SK-N-MC (cell line): Measurements from ENCODE around the gene RGS6.

ENCODE experiments used
- DNase-seq: peaks from one replicate; pipeline ENCODE4 v3.0.0-alpha.2; 2011; ENCODE audit warnings: low read depth, low spot score
- H3K27ac ChIP-seq: fragments of 200-600 bp; sonication (generic); 2 replicates; pipeline ENCODE4 v1.5.1; 2016; ENCODE audit warnings: mixed run types
- H3K36me3 ChIP-seq: fragments of 200-600 bp; sonication (generic); 2 replicates; pipeline ENCODE4 v1.6.1; 2017; ENCODE audit warnings: antibody characterized with exemption, low read length, mixed read lengths; ENCODE audit not compliant: insufficient read depth
- H3K4me3 ChIP-seq: fragments of 200-600 bp; sonication (generic); 2 replicates; pipeline ENCODE4 v1.5.1; 2016
- H3K9ac ChIP-seq: fragments of 200-600 bp; sonication (generic); 2 replicates; pipeline ENCODE4 v1.8.0; 2017; ENCODE audit warnings: mixed run types, mixed read lengths; ENCODE audit not compliant: insufficient read length
- H3K9me3 ChIP-seq: fragments of 200-600 bp; sonication (generic); 2 replicates; pipeline ENCODE4 v1.6.1; 2017; ENCODE audit warnings: low read depth, mild to moderate bottlenecking, antibody characterized with exemption, low read length, moderate library complexity, mixed read lengths
- EZH2 ChIP-seq: fragments of 200-600 bp; sonication (generic); IDR thresholded peaks from one replicate; pipeline ENCODE4 v1.6.1; 2017; ENCODE audit warnings: antibody characterized with exemption
- FOXP2 ChIP-seq: optimal IDR thresholded peaks from 2 replicates; pipeline ENCODE3; 2011; ENCODE audit warnings: mild to moderate bottlenecking, moderate library complexity; ENCODE audit not compliant: insufficient read depth; ENCODE audit errors: extremely low read length, control extremely low read depth
- POLR2AphosphoS5 ChIP-seq: IDR thresholded peaks from 2 replicates; pipeline ENCODE4 v1.6.1; 2012; ENCODE audit warnings: mild to moderate bottlenecking, low read depth, low read length, borderline replicate concordance

The RGS6 gene

GRCh38 chr14:72528863-72529175, 596.6 kb downstream of the RGS6 start:
- no peak for DNase-seq
- Histone ChIP-seq H3K36me3 (no peaks in the 10 kb centered on the region), H3K9me3 (no peaks in the 10 kb centered on the region), H3K9ac (no peak overlapping the region), H3K27ac (no peak overlapping the region), H3K4me3 (no peak overlapping the region)
- TF ChIP-seq EZH2, result no peak
- no peak for TF ChIP-seq POLR2AphosphoS5
- TF ChIP-seq FOXP2, result no peak

GRCh38 chr14:72532686-72533454, 600.6 kb downstream of the RGS6 start:
- no peak overlapping the region for H3K27ac ChIP-seq
- H3K4me3 ChIP-seq, result no peak overlapping the region
- H3K9me3 ChIP-seq, result no peaks in the 10 kb centered on the region
- TF ChIP-seq POLR2AphosphoS5, result no peak
- no peak for TF ChIP-seq FOXP2
- no peak for TF ChIP-seq EZH2
- no peak overlapping the region for H3K9ac ChIP-seq
- no peak for DNase-seq
- no peaks in the 10 kb centered on the region for H3K36me3 ChIP-seq

DNA sequence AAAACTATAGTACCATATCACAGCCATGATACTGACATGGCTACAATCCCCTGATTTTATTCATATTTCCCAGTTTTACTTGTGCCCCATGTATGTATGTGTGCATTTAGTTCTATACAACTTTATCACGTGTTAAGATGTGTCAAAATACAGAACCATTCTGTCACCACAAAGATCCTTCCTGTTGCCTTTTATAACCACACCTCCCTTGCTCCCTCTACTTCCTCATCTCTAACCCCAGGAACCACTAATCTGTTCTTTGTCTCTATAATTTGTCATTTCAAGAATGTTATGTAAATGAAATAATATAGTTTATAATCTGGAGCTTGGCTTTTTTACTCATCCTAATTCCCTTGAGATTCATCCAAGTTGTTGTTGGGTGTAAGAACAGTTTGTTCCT, 603.3 kb downstream of the RGS6 start:
- TF ChIP-seq FOXP2 (no peak), POLR2AphosphoS5 (no peak), EZH2 (no peak)
- DNase-seq, result no peak
- no peaks in the 10 kb centered on the region for H3K36me3 ChIP-seq
- H3K9ac ChIP-seq, result no peak overlapping the region
- no peak overlapping the region for H3K4me3 ChIP-seq
- H3K27ac ChIP-seq, result no peak overlapping the region
- H3K9me3 ChIP-seq, result no peaks in the 10 kb centered on the region

DNA sequence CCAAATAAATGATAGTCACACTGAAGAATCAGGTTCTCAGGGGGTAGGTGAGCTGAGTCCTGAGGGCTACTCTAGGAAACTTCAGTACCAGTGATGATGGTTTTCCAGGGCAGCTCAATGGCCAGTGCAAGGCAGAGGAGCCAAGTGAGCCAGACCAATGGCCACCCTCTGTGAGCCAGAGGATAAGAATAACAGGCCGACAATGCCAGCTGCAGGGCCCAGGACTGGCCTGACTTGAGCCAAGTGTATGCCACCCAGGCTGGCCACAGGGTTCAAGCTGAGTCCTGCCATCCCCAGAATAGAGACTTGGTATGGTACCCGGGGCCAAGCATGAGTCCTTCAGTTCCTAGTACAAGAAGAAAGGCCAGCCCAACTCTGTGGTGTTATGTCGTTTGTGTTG, 606.2 kb downstream of the RGS6 start:
- Histone ChIP-seq H3K4me3 (no peak overlapping the region), H3K9me3 (no peaks in the 10 kb centered on the region), H3K36me3 (no peaks in the 10 kb centered on the region), H3K9ac (no peak overlapping the region), H3K27ac (no peak overlapping the region)
- TF ChIP-seq FOXP2 (no peak), POLR2AphosphoS5 (no peak), EZH2 (no peak)
- no peak for DNase-seq

- H3K9me3 ChIP-seq, result no peaks in the 10 kb centered on the region
- H3K27ac ChIP-seq, result no peak overlapping the region
- no peak for DNase-seq
- no peaks in the 10 kb centered on the region for H3K36me3 ChIP-seq
- no peak for TF ChIP-seq FOXP2
- no peak for TF ChIP-seq EZH2
- no peak for TF ChIP-seq POLR2AphosphoS5
- no peak overlapping the region for H3K9ac ChIP-seq
- no peak overlapping the region for H3K4me3 ChIP-seq
These were observed 607.6 kb downstream of the RGS6 start for GRCh38 chr14:72539661-72540315.

- H3K4me3 ChIP-seq, result no peak overlapping the region
- TF ChIP-seq FOXP2, result no peak
- TF ChIP-seq POLR2AphosphoS5, result no peak
- no peak for TF ChIP-seq EZH2
- no peak for DNase-seq
These were observed 608.6 kb downstream of the RGS6 start for GRCh38 chr14:72540836-72541235.

DNA sequence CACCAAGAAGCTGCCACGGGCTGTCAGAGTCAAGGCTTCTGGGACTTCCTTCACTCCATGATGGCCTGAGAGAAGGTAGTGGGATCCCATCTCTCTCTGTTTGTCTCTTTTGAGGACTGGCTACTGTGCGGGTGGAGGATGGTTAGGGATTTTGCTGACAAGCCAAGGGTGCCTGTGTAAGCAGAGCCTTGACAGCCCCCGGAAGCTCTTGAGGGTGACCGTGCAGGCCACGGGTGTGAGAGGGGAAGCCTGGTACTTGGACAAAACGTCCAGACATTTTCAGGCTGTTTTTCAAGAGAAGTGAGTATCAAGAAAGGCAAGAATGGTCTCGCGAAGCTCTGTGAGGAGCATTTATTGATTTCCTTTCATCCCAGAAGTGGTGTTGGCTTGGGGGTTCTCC, 609.3 kb downstream of the RGS6 start:
- no peak overlapping the region for H3K27ac ChIP-seq
- no peaks in the 10 kb centered on the region for H3K36me3 ChIP-seq
- H3K4me3 ChIP-seq, result no peak overlapping the region
- no peaks in the 10 kb centered on the region for H3K9me3 ChIP-seq
- H3K9ac ChIP-seq, result no peak overlapping the region
- no peak for DNase-seq
- TF ChIP-seq FOXP2, result no peak
- TF ChIP-seq POLR2AphosphoS5, result no peak
- no peak for TF ChIP-seq EZH2

More at GRCh38 chr14:72540836-72541235, 608.6 kb downstream of the RGS6 start:
- H3K27ac ChIP-seq, result no peak overlapping the region
- H3K9ac ChIP-seq, result no peak overlapping the region
- no peaks in the 10 kb centered on the region for H3K36me3 ChIP-seq
- H3K9me3 ChIP-seq, result no peaks in the 10 kb centered on the region

- TF ChIP-seq EZH2 (no peak), POLR2AphosphoS5 (no peak), FOXP2 (no peak)
- no peaks in the 10 kb centered on the region for H3K36me3 ChIP-seq
These were observed 611.1 kb downstream of the RGS6 start for GRCh38 chr14:72543341-72543740.

More at GRCh38 chr14:72543341-72543740, 611.1 kb downstream of the RGS6 start:
- no peak overlapping the region for H3K9ac ChIP-seq
- no peak overlapping the region for H3K27ac ChIP-seq
- no peak overlapping the region for H3K4me3 ChIP-seq
- H3K9me3 ChIP-seq, result no peaks in the 10 kb centered on the region
- no peak for DNase-seq
